ENCODE results near the gene FRMD4B.
A peak's percentile ranks its signal among the peaks of the same experiment; 100 is the strongest.

The FRMD4B gene
- total RNA-seq, result 49.5 reads per million, percentile 68 among the genes with 10 or more reads in this experiment

GRCh38 chr3:69385723-69386555, at the start of gene FRMD4B:
Gene FRMD4B (minus strand): TSS chr3:69386088. CDS start chr3:69385989, 99 bp downstream.
- no peak for DNase-seq

- no peak for DNase-seq
These were observed 48.1 kb upstream of the FRMD4B start for GRCh38 chr3:69433969-69434325.

- DNase-seq, result no peak
These were observed 47.5 kb upstream of the FRMD4B start for GRCh38 chr3:69433121-69433968.

- no peak for DNase-seq
These were observed 42.9 kb upstream of the FRMD4B start for GRCh38 chr3:69428657-69429255.

- DNase-seq, result no peak
These were observed 41.0 kb upstream of the FRMD4B start for GRCh38 chr3:69426967-69427304.

DNA sequence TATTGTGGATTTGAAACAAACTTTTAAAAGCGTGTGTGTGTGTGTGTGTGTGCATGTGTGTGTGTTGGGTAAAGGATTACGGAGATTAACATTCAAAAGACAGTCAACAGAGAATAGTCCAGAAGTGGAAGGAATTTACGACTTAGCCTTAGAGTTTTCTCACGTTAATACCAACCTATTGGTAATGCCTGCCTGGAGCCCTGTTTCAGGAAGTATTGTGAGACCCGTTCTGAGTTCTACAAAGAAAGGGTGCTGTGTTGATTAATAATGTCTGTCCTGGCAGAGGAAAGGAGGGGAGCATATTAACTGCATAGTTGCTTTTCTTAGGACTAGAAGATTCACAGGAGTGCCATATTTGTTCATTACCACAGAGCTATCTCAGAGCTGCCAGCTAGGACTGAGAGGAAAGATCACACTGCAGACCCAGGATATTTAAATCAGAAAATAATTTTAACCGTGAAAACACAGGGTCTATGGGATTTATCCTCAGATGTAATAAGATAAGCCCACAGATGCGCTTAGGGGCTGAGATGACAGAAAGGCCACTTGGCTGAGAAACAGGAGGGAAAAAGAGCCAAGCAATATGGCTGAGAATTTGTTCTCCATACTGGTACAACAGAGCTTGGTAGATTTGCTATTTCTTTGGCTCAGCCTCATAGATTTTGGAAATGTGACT, 40.5 kb upstream of the FRMD4B start:
- DNase-seq, result no peak

GRCh38 chr3:69425249-69425648, 39.4 kb upstream of the FRMD4B start:
- DNase-seq, result no peak

GRCh38 chr3:69423463-69424155, 37.7 kb upstream of the FRMD4B start:
- no peak for DNase-seq

- no peak for DNase-seq
These were observed 36.9 kb upstream of the FRMD4B start for GRCh38 chr3:69422751-69423150.

DNA sequence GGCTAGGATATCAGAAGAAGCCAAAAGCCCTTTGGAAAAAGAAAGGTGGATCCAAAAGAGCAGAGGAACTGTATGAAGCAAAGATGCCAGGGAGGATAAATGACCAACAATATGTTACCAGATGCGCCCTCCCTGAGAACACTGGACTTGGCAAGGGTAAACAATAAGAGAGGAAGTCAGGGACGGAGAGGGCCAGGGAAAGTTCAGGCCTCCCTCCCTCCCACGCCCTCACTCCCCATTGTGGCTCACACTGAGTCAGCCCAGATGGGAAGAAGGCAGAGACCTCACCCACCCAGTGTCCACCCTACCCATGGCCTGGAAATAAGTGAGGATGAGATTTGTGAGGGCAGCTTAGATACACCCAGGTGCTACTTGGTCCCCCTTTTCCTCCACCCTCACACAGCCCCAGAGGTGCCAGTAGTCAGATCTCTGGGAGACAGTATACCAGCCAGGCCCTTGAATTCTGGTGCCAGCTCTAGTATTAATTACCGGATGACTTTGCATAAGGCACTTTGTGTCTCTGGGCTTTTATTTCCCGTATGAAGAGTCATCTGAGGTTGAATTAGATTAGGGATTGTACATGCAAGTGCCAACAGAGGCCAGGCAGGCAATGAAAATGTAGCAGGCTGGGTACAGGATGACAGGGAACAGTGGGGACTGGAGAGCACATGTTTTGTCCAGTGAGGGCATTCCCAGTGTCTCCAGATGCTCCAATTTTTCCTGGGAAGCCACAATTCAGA, 35.1 kb upstream of the FRMD4B start:
- no peak for DNase-seq

DNA sequence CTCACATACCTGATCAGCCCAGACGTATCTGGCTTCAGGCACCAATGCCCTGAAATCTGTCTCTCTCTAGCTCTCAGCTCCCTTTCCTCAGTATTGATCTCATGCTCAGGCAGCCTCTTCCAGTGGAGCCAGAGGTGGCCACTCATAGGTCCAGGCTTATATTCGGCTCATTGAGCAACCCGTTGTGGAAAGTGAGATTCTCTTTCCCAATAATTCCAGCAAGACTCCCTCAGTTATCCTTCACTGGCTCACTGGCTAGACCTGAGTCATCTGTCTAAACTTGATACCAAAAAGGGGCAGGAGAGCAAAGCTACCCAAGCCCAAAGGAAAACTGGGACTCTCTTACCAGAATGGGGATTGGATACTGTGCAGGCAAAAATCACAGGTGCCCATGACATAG, 33.4 kb upstream of the FRMD4B start:
- DNase-seq, result no peak

DNA sequence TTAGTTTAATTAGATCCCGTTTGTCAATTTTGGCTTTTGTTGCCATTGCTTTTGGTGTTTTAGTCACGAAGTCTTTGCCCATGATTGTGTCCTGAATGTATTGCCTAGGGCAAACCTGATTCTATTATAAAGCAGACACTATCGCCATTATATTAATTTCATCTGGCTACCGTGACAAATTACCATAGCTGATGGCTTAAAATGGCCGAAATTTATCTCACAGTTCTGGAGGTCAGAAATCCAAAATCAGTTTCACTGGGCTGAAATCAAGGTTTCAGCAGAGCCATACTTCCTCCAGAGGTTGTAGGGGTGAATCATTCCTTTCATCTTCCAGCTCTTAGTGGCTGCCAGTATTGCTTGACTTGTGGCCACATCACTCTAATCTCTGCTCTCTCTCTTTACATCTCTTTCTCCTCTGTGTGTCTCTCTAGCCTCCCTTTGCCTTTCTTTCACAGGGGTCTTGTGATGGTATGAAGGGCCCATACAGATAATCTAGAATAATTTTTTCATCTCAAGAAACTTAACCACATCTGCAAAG, 31.7 kb upstream of the FRMD4B start:
- no peak for DNase-seq

DNA sequence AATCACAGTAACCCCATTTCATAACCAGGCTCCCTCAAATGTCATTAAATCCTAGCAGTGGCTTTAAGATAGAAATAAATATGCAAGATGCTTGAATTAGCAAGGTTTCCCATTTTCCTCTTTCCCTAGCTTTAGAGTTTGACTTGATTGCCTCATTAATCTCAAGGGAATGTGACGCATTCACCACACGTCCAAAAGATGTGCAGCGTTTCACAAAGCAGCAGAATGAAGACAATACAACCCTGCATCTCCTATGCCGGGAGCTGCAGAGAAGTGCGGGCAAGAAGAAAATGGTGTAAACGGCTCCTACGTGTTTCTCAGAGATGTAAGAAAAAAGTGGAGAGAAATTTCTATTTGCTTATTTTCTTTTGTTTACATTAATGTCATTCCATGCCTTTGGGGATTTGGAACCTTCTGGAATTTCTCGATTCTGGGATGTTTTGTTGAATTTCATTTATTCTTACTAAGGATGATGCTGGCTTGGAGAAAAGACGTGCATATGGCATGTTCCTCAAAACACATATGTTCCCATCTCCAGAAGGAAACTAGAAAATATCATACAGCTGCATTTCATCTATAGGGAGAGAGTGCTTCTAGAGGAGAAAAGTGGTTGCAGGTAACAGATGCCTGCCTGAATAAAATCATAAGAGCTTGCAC, 27.8 kb upstream of the FRMD4B start:
- no peak for DNase-seq

- no peak for DNase-seq
These were observed 25.5 kb upstream of the FRMD4B start for GRCh38 chr3:69411346-69411745.

GRCh38 chr3:69410301-69410700, 24.4 kb upstream of the FRMD4B start:
- DNase-seq, result peak; percentile 41

DNA sequence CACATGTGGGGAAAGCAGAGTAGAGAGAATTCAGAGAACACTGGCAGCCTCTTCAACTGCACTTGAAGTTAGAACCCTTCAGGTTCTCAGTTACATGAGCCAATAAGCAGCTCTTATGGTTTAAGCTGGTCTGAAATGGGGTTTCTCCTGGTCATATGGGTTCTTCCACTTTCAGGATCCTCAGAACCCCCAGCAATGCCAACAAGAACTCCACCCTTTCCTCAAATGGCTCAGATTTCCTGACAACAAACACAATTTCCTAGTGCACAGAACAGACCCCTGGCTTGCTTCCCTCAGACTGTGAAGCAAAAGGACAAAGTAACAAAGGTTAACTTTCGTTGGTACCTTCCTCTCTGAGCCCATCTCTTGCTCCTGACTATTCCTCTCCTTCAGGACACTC, 23.9 kb upstream of the FRMD4B start:
- DNase-seq, result no peak

- no peak for DNase-seq
These were observed 23.1 kb upstream of the FRMD4B start for GRCh38 chr3:69409011-69409410.

GRCh38 chr3:69408542-69408941, 22.7 kb upstream of the FRMD4B start:
- no peak for DNase-seq

DNA sequence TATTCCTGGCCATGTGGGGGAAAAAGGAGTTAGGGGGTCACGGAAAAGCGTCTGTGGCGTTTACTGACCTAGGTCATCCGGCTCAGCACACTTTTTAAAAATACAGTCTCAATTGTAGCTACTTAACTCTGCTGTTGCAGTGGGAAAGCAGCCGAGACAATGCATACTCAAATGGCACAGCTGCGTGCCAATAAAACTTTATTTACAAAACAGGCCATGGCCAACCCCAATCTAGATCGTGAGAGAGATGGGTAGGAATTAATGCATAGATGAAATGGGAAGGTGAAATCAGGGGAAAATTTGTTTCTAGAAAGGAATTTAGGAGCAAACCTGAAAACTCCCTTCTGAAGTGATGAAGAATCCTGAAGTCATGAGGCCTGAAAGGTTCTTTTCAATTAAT, 22.0 kb upstream of the FRMD4B start:
- no peak for DNase-seq

DNA sequence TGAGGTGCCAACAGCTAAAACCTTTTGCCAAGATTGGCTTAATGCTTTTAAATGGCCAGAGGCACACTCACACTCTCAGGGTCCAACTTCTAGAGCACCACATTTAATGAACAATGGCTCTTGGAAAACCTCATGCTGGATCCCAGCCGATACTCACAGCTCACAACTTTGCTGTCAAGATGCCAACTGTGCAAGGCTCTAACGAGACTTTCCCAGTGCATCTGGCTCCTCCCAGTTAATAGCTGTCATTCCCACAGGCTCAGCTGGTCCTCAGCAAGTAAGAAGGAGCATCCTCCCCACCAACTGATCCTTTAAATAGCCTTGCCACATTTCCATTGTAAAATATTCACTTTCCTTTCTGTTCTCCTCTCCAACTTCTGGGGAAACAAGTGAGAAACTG, 20.3 kb upstream of the FRMD4B start:
- no peak for DNase-seq

GRCh38 chr3:69405067-69405466, 19.2 kb upstream of the FRMD4B start:
- no peak for DNase-seq

Measured in effector CD4-positive, alpha-beta T cell (primary cell).